ENCODE measurements around the gene C1GALT1C1L.
"Not testable (repeated sequence)": the region's sequence is repeated elsewhere in the genome, so short reads cannot be mapped to it uniquely, and the experiment has no call there.

C1GALT1C1L gene

GRCh38 chr2:43648994-43649701, 27.1 kb downstream of the C1GALT1C1L start:
- no peak for DNase-seq

GRCh38 chr2:43643680-43644079, 32.5 kb downstream of the C1GALT1C1L start:
- no peak for DNase-seq

- DNase-seq = no peak
Measured at GRCh38 chr2:43642363-43642762, 33.9 kb downstream of the C1GALT1C1L start.

- DNase-seq = peak; percentile 51
Measured at GRCh38 chr2:43637030-43637803, 39.0 kb downstream of the C1GALT1C1L start, which contains the start of gene PLEKHH2. TSS of gene PLEKHH2 (plus strand) at chr2:43637260. CDS start at chr2:43644674, 7,414 bp downstream.

GRCh38 chr2:43636621-43637020, 39.6 kb downstream of the C1GALT1C1L start:
- DNase-seq = no peak

GRCh38 chr2:43636153-43636552, 40.1 kb downstream of the C1GALT1C1L start:
- DNase-seq = not testable (repeated sequence)

- DNase-seq = no peak
Measured at GRCh38 chr2:43634604-43635306, 41.5 kb downstream of the C1GALT1C1L start.

GRCh38 chr2:43631618-43632317, 44.5 kb downstream of the C1GALT1C1L start:
- no peak for DNase-seq

All from GDM1 (cell line).